K562 (cell line): ENCODE results near the gene ENPP7.

Experiments used
- EGR1 ChIP-seq: fragments of 450-650 bp; conservative IDR thresholded peaks from 2 replicates; pipeline ENCODE4 v1.6.1; 2017; ENCODE audit warnings: mild to moderate bottlenecking
- PML ChIP-seq: IDR thresholded peaks from 2 replicates; pipeline ENCODE4 v1.6.1; 2012; ENCODE audit warnings: low read length, inconsistent platforms
- POLR2AphosphoS5 ChIP-seq: IDR thresholded peaks from 2 replicates; pipeline ENCODE4 v1.6.1; 2011; ENCODE audit warnings: mild to moderate bottlenecking, low read depth, low read length, moderate library complexity; ENCODE audit not compliant: control insufficient read depth, insufficient read depth
- SMC3 ChIP-seq: conservative IDR thresholded peaks from 2 replicates; pipeline ENCODE4 v1.6.1; 2011; ENCODE audit warnings: low read depth, low read length, improper control_type of control experiment; ENCODE audit not compliant: insufficient read depth

DNA sequence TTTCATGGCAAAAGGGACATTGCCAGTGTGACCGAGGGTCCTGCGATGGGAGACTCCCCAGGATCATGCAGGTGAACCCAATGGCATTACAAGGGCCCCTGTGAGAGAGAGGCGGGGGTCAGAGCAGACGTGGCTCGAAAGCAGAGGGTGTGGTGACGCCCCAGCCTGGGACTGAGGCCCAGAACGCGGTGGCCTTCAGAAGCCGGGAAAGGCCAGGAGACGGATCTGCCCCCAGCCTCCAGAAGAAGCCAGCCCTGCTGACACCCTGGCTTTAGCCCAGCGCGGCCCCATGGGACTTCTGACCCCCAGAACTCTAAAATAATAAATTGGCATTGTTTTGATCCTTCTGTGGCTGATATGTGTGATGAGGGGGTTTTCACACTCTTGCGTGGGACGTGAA, 17.4 kb upstream of the ENPP7 start:
- TF ChIP-seq SMC3 (no peak), EGR1 (no peak), POLR2AphosphoS5 (no peak), PML (no peak)
